H54 (cell line): ENCODE data around the gene DCAF15.
"Not testable (repeated sequence)": the region's sequence is repeated elsewhere in the genome, so short reads cannot be mapped to it uniquely, and the experiment has no call there.

Experiments used
- DNase-seq: peaks from one replicate; pipeline ENCODE4 v3.0.0; 2011; ENCODE audit warnings: low spot score, mixed read lengths; ENCODE audit not compliant: insufficient read length
- FAIRE-seq: peaks from 3 replicates; lab custom pipeline; 2011; peaks lifted over from hg19 to GRCh38; lab: Jason Lieb, UNC
- POLR2A ChIP-seq: IDR thresholded peaks from 2 replicates; pipeline ENCODE4 v1.6.1; 2011; ENCODE audit warnings: low read depth, mild to moderate bottlenecking, low read length

The DCAF15 gene

GRCh38 chr19:13959962-13960862, 7.9 kb downstream of the DCAF15 start:
- no peak for TF ChIP-seq POLR2A
- FAIRE-seq = no peak
- DNase-seq = no peak

GRCh38 chr19:13960863-13961784, 8.8 kb downstream of the DCAF15 start:
- TF ChIP-seq POLR2A = no peak
- FAIRE-seq (no peak), DNase-seq (no peak)

GRCh38 chr19:13961826-13962698, 9.8 kb downstream of the DCAF15 start:
- TF ChIP-seq POLR2A = no peak
- DNase-seq (no peak), FAIRE-seq (no peak)

- no peak for FAIRE-seq
Measured at GRCh38 chr19:13962699-13963602, 10.6 kb downstream of the DCAF15 start.

GRCh38 chr19:13963603-13964105, 11.3 kb downstream of the DCAF15 start:
- no peak for DNase-seq
- no peak for FAIRE-seq
- no peak for TF ChIP-seq POLR2A

More at GRCh38 chr19:13962699-13963602, 10.6 kb downstream of the DCAF15 start:
- DNase-seq = no peak
- TF ChIP-seq POLR2A = no peak

- peak; percentile 57 for FAIRE-seq
- TF ChIP-seq POLR2A = no peak
- peak; percentile 71 for DNase-seq
Measured at GRCh38 chr19:13964776-13965175, 12.5 kb downstream of the DCAF15 start.

GRCh38 chr19:13965377-13965896, 13.1 kb downstream of the DCAF15 start:
- no peak for TF ChIP-seq POLR2A
- DNase-seq = no peak
- FAIRE-seq = no peak

- no peak for DNase-seq
- FAIRE-seq = no peak
- no peak for TF ChIP-seq POLR2A
Measured at GRCh38 chr19:13965926-13966683, 13.8 kb downstream of the DCAF15 start.

GRCh38 chr19:13966684-13967128, 14.4 kb downstream of the DCAF15 start:
- DNase-seq (no peak), FAIRE-seq (no peak)
- TF ChIP-seq POLR2A = no peak

- DNase-seq, FAIRE-seq: not testable (repeated sequence)
Measured at GRCh38 chr19:13967206-13967605, 14.9 kb downstream of the DCAF15 start.

- DNase-seq (no peak), FAIRE-seq (no peak)
- TF ChIP-seq POLR2A = no peak
Measured at GRCh38 chr19:13968383-13968935, 16.1 kb downstream of the DCAF15 start.

- no peak for TF ChIP-seq POLR2A
- DNase-seq (no peak), FAIRE-seq (no peak)
Measured at GRCh38 chr19:13968999-13969398, 16.7 kb downstream of the DCAF15 start.
